AG09309 (cell line): ENCODE data around the gene MRFAP1L1.
A peak's percentile ranks its signal among the peaks of the same experiment; 100 is the strongest.
"Not testable (repeated sequence)": the region's sequence is repeated elsewhere in the genome, so short reads cannot be mapped to it uniquely, and the experiment has no call there.

ENCODE experiments used
- DNase-seq: peaks from one replicate; pipeline ENCODE4 v3.0.0-alpha.2; 2010; ENCODE audit warnings: low read depth
- H3K4me3 ChIP-seq: 2 replicates; pipeline ENCODE4 v1.5.1; 2011; ENCODE audit warnings: mild to moderate bottlenecking, low read depth, low read length, moderate library complexity; ENCODE audit not compliant: control insufficient read depth
- CTCF ChIP-seq: IDR thresholded peaks from 2 replicates; pipeline ENCODE4 v1.5.1; 2011; ENCODE audit warnings: mild to moderate bottlenecking, low read depth, low read length, inconsistent platforms; ENCODE audit not compliant: insufficient read depth, control insufficient read depth; ENCODE audit errors: missing control alignments

The MRFAP1L1 gene

DNA sequence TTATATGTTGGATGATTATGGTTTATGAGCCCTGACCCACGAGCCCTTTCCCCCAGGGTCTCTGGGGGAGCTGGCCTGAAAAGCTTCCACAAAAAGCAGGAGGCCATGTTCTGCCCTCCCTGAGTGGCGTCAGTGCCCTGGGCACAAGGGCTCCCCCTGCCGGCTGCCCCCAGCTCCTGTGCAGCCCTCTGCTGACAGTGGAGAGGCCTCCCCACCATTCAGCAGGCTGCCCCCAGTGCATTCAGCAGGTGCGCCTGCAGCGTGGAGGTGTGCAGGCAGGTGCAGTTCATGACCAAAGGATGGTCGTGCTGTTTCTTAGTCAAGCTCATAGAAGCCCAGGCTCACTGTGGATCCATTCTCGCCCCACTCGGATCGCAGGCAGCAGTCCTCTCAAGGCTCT lies 28.5 kb downstream of the MRFAP1L1 start:
- peak; percentile 20 for TF ChIP-seq CTCF
- H3K4me3 ChIP-seq = no peak overlapping the region
- DNase-seq = no peak

DNA sequence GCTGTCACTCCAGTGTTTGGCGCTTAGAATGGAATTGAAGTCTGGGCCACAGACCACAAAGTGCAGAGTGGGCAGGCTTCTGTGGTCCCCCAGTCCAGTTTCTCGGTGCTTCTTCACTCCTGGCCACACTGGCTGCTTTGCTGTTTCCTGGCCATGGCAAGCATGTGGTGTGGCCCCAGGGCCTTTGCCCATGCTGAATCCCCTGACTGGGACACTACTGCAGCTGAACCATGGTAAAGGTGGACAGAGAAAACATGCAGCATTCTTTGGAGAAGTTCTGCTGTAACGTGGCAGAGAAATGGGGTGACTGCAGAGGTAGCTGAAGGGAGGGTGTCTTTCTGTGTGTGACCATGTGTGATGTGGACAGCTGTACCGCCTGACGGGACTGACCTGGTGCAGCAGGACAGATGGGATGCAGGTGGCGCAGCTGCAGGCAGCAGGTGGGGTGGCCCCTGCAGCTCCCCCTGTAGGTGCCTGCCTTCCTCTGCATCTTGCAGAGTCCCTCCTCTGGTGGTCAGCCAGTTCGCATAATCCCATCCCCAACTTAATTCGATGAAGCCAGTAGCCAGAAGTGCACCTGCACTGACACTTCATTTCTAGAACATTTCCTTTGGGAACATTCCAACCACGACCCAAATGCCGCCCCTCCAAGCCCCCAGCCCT lies 29.2 kb downstream of the MRFAP1L1 start:
- no peak overlapping the region for H3K4me3 ChIP-seq
- DNase-seq = no peak
- TF ChIP-seq CTCF = no peak

DNA sequence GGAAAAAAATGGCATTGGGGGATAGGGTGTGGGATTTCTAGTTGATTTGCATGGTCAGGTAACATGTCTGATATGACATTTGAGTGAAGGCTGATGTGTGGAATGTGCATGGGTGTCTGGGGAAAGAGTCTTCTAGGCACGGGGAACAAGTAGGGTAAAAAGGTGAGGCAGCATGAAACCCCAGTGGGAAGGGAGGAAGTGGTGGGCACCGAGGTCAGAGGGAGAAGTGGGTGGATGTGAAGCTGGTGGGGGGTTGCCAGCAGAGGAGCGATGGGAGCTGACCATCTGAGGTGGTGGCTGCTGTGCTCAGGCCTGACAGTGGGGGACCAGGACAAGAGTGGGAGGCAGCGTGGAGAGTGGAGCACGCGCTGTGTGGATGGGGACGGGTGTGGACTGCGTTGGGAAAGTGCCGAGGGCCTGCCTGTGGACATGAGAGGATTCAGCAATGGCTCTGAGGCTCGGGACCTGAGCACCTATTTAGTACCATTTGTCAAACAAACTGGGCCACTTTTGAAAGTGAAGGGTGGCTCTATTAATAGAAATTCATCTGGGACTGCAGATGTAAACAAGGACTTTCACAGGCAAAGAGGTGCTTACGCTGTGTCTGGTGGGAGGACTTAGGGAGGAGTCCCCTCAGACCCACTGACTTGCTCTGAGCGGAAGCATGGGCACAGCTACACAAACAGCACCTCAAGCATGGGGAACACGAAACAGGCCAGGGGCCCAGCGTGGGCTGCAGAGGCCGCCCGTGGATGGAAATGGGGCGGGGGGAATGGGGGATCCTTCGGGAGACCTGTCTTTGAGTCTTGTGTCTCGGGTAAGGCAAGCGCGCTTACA lies 32.7 kb downstream of the MRFAP1L1 start:
- DNase-seq = no peak
- no peak for TF ChIP-seq CTCF
- no peak overlapping the region for H3K4me3 ChIP-seq

- H3K4me3 ChIP-seq = peak overlapping the region; percentile 64
- TF ChIP-seq CTCF = peak; percentile 45
- DNase-seq = no peak
These were observed 35.0 kb downstream of the MRFAP1L1 start for GRCh38 chr4:6674500-6675149.

- H3K4me3 ChIP-seq = peak overlapping the region; percentile 64
- TF ChIP-seq CTCF = no peak
- DNase-seq = peak; percentile 86
These were observed 35.8 kb downstream of the MRFAP1L1 start for GRCh38 chr4:6673660-6674499.

DNA sequence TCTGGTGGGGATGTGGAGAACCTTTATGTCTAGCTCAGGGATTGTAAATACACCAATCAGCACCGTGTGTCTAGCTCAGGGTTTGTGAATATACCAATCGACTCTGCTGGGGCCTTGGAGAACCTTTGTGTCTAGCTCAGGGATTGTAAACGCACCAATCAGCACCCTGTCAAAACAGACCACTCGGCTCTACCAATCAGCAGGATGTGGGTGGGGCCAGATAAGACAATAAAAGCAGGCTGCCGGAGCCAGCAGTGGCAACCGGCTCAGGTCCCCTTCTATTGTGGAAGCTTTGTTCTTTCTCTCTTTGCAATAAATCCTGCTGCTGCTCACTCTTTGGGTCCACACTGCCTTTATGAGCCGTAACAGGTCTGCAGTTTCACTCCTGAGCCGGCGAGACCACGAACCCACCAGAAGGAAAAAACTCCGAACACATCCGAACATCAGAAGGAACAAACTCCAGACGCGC lies 36.4 kb downstream of the MRFAP1L1 start:
- peak overlapping the region; percentile 64 for H3K4me3 ChIP-seq
- DNase-seq = not testable (repeated sequence)

GRCh38 chr4:6672541-6673190 lies 37.0 kb downstream of the MRFAP1L1 start:
- H3K4me3 ChIP-seq, DNase-seq: not testable (repeated sequence)
